D721Med (cell line): ENCODE measurements around the gene SLC25A26.
A peak's percentile ranks its signal among the peaks of the same experiment; 100 is the strongest.

Experiments
- DNase-seq: peaks from one replicate; pipeline ENCODE4 v3.0.0; 2011; ENCODE audit warnings: low spot score; ENCODE audit not compliant: insufficient read length
- FAIRE-seq: peaks from 2 replicates; lab custom pipeline; 2011; peaks lifted over from hg19 to GRCh38; lab: Jason Lieb, UNC
- CTCF ChIP-seq: IDR thresholded peaks from 2 replicates; pipeline ENCODE4 v1.5.1; 2012; ENCODE audit warnings: mild to moderate bottlenecking, control low read depth; ENCODE audit not compliant: insufficient read depth; ENCODE audit errors: missing control alignments

The SLC25A26 gene

GRCh38 chr3:66406831-66407610 lies 186.2 kb downstream of the SLC25A26 start:
- DNase-seq, result no peak
- TF ChIP-seq CTCF, result no peak

DNA sequence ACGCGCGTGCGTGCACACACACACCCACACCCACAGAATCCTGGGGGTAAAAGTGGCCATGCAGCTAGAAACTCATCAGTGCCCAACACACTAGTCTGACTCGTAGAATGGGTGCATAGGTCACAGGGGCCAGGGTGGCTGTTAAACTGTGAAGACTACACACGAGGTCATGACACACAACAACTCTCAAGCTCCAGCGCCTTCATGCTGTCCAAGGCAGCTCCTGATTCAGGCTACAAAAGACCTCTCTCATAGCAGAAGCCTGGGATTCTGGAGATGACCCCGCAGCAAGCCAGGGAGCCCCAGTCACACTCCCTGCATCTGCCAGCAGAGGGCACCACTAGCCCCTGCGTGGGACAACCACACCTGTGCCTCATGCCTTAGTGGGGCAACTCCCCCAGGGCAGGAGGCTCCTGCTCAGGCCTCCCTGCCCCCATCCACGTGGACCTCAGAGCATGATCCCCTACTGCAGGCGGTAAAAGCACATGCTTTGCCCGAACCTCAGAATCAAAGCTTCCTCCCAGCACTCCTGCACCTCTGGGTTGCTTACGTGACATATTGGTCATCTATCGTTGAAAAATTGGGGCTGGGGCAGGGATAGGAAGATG lies 186.9 kb downstream of the SLC25A26 start:
- FAIRE-seq, result peak; percentile 32
- TF ChIP-seq CTCF, result peak; percentile 75

More at GRCh38 chr3:66406831-66407610, 186.2 kb downstream of the SLC25A26 start:
- FAIRE-seq, result no peak

DNA sequence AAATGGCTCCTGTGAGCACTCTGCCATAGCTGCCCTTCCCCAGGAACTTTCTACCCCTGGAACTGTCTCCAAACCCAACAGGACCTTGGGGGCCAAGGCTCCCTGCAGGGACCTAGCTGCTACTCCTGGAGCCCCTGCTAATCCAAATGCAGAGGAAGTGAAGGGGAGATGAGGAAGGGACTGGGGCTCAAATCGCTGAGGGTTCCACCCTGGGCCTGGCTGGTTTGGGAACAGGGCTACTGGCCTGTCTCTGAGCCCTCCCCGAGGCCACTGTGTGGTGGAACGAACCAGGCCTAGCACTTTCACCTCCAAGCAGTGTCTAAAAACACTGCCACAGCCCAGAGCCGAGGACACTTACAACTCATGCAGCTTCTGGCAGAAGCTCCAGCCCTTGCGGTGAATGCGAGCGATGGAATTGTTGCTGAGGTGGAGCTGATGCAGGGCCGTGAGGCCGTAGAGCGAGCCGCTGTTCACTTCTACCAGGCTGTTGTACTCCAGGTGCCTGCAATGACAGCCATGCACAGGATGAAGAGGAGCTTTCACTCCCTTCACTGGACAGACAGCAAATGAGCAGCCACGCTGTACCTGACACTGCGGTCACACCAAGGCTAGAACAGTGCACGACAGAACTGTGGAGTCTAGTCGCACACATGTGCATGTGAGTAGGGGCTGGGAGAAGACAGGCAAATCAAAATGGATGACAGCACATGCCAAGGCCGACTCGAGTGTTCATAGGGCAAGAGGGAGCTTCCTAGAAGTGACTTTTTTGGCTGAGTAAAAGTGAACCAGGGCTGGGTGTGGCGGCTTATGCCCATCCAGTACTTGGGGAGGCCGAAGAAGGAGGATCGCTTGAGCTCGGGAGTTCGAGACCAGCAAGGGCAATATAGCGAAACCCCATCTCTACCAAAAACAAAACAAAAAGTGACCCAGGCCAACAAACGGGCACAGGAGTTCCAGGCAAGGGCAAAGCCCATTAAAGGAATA lies 189.3 kb downstream of the SLC25A26 start:
- no peak for DNase-seq
- no peak for TF ChIP-seq CTCF
- FAIRE-seq, result no peak

More for the DNA sequence above, 186.9 kb downstream of the SLC25A26 start:
- peak; percentile 94 for DNase-seq

- no peak for DNase-seq
- FAIRE-seq, result no peak
Observed at GRCh38 chr3:66410976-66411375, 190.2 kb downstream of the SLC25A26 start.

GRCh38 chr3:66411474-66411873 lies 190.7 kb downstream of the SLC25A26 start:
- no peak for FAIRE-seq
- no peak for TF ChIP-seq CTCF

More at GRCh38 chr3:66410976-66411375, 190.2 kb downstream of the SLC25A26 start:
- no peak for TF ChIP-seq CTCF

GRCh38 chr3:66411961-66412887 lies 191.4 kb downstream of the SLC25A26 start:
- DNase-seq (no peak), FAIRE-seq (no peak)
- no peak for TF ChIP-seq CTCF

More at GRCh38 chr3:66411474-66411873, 190.7 kb downstream of the SLC25A26 start:
- no peak for DNase-seq
